ENCODE measurements around the gene SLC66A1.
"Not testable (repeated sequence)": the region's sequence is repeated elsewhere in the genome, so short reads cannot be mapped to it uniquely, and the experiment has no call there.

The SLC66A1 gene

DNA sequence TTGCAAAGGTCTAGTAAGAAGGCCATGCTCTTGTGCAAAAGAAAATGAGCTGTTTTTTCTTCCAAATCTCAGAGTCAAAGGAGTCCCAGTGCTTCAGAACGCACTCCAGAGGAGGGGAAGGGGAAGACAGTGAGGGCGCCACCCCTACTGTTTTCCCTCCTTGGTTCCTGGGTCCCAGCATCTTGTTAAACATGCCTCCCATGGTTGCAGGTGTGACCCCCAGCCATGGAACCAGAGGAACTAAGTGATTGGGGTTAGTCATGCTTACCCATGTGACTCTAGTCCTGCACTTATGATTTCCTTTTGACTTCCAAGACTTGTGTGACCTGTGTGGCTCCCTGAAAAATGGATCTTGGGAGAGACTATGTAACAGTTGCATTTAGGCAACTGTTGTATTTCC is 17.5 kb upstream of the SLC66A1 start:
- no peak for DNase-seq (ENCODE audit: low read depth)
- H3K4me3 ChIP-seq (ENCODE audit: low read depth, low read length) = no peak overlapping the region
- TF ChIP-seq CTCF (conservative IDR thresholded peaks at IDR 0.05; ENCODE audit: low read depth, low read length) = no peak

DNA sequence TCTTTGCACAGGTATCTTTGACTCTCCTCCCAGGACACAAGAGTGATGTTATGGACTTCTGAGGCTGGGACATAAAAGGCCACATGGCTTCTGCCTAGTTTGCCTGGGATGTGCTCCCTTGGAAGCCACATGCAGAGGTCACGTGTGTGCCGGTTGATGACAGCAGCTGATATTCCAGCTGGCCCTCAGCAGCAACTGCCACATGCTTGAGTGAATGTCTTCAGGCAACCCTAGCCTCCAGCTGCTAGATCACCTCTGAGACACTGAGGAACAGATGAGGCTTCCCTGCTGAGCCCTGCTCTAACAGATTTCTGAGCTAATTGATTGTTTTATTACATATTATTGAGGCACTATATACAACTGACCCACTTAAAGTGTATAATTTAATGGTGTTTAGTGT is 11.9 kb upstream of the SLC66A1 start:
- H3K4me3 ChIP-seq (ENCODE audit: low read depth, low read length) = no peak overlapping the region
- TF ChIP-seq CTCF (conservative IDR thresholded peaks at IDR 0.05; ENCODE audit: low read depth, low read length) = no peak
- no peak for DNase-seq (ENCODE audit: low read depth)

DNA sequence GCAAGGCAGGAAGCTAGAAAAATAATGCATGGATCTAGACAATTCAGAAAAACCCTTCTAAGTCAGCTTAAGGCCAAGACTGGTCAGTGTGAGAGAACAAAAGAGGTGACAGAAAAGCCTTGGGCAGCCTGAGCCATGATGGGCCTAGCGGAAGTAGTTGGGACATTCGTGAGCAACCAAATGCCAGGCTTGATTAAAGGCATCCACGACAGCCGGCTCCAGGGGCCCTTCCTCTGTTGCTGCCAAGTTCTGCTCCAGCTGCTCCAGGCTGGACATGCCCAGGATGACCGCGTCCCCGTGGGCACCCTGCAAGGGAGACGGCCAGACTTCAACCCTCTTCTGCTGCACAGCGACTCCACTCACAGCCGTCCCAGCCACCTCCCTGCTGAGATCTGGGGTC is 8.0 kb upstream of the SLC66A1 start:
- H3K4me3 ChIP-seq (ENCODE audit: low read depth, low read length); DNase-seq (ENCODE audit: low read depth): not testable (repeated sequence)

DNA sequence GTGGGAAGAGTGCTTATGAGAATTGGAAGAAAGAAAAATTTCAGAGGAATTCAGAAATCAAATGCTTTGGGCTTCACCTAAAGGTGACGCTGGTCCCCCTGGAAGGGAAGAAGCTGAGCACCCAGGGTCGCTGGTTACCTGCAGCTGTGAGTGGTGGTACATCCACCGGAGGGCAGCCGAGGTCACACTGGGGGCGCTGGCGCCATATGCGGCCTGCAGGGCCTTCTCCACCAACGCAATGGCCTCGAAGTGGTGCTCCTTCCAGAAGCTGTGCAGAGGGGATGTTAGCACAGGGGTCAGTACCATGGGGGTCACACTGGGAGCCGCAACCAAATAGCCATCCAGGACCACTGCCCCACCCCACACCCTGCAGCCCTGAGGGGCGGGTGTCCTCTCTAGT is 6.2 kb upstream of the SLC66A1 start:
- H3K4me3 ChIP-seq (ENCODE audit: low read depth, low read length) = no peak overlapping the region
- no peak for DNase-seq (ENCODE audit: low read depth)
- TF ChIP-seq CTCF (conservative IDR thresholded peaks at IDR 0.05; ENCODE audit: low read depth, low read length) = no peak

DNA sequence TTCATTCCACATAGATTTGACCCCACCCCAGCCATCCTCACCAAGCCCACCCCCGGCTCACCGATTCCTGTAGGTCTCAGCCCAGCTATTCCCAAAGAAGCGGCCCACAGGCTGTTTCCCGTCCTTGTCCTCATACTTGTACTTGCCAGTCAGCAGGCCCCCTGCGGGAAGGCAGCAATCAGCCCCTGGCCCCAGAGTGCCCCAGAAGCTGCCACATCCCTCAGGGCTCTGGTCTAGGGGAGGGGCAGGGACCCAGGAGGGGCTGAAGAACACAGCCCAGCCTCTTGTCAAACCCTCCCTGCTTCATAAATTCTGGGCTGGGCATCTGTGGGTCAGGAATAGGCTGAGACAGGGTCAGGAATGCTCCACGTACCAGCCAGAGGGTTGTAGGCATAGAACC is 5.2 kb upstream of the SLC66A1 start:
- no peak for DNase-seq (ENCODE audit: low read depth)
- no peak overlapping the region for H3K4me3 ChIP-seq (ENCODE audit: low read depth, low read length)
- no peak for TF ChIP-seq CTCF (conservative IDR thresholded peaks at IDR 0.05; ENCODE audit: low read depth, low read length)

- TF ChIP-seq CTCF (conservative IDR thresholded peaks at IDR 0.05; ENCODE audit: low read depth, low read length) = no peak
- no peak for DNase-seq (ENCODE audit: low read depth)
- H3K4me3 ChIP-seq (ENCODE audit: low read depth, low read length) = no peak overlapping the region
These were observed 4.2 kb upstream of the SLC66A1 start for GRCh38 chr1:19307794-19308508.

GRCh38 chr1:19308509-19308907 is 3.6 kb upstream of the SLC66A1 start:
- no peak overlapping the region for H3K4me3 ChIP-seq (ENCODE audit: low read depth, low read length)
- no peak for DNase-seq (ENCODE audit: low read depth)
- TF ChIP-seq CTCF (conservative IDR thresholded peaks at IDR 0.05; ENCODE audit: low read depth, low read length) = no peak

Measured in choroid plexus epithelial cell (primary cell).